Endothelial cell of umbilical vein (primary cell): ENCODE results near the gene PFKFB3. TPM values are rescaled to one million over a fixed set of nuclear protein-coding genes. Genes with fewer than 3 reads are reported as not detected.

Experiments used
- BruUV-seq: library from RNA; stranded (reverse); fragments of 400-500 nt; replicated peaks from 2 replicates; lab custom pipeline; 2021; lab: Mats Ljungman, UMichigan
- CTCF ChIA-PET: fragments of 300-600, 350-600 bp; sonication (Branson Sonifier 250); formaldehyde crosslinking; loops from one replicate; lab custom pipeline; 2021; ENCODE audit warnings: antibody characterized with exemption, inconsistent platforms; lab: Charles Lee
- POLR2A ChIA-PET: fragments of 300-600, 350-600 bp; sonication (Branson Sonifier 250); formaldehyde crosslinking; loops from one replicate; lab custom pipeline; 2021; ENCODE audit warnings: antibody characterized with exemption, inconsistent platforms; lab: Charles Lee
- DNase-seq: peaks from one replicate; pipeline ENCODE4 v3.0.0-alpha.2; 2011; ENCODE audit warnings: low read depth, low spot score
- FAIRE-seq: peaks from 2 replicates; lab custom pipeline; 2011; peaks lifted over from hg19 to GRCh38; lab: Jason Lieb, UNC
- H2AFZ ChIP-seq: 2 replicates; pipeline ENCODE4 v1.6.0; 2012; ENCODE audit warnings: low read depth, low read length, control low read depth, inconsistent platforms
- H3K27ac ChIP-seq: 2 replicates; pipeline ENCODE4 v1.5.1; 2011; ENCODE audit warnings: low read depth, mild to moderate bottlenecking, control low read depth, low read length, moderate library complexity; ENCODE audit not compliant: insufficient read depth
- H3K27me3 ChIP-seq, 2 experiments: 2 replicates each; pipeline versions ENCODE4 v1.6.0 to v1.6.1; 2011; ENCODE audit warnings: low read length in 2 of 2, mixed read lengths in 1 of 2; ENCODE audit not compliant: control insufficient read depth in 2 of 2, insufficient read depth in 2 of 2
- H3K36me3 ChIP-seq, 2 experiments: 2 replicates in 1 of 2; 3 replicates in 1 of 2; pipeline ENCODE4 v1.5.1; 2011; ENCODE audit warnings: low read length in 2 of 2, mild to moderate bottlenecking in 1 of 2, moderate library complexity in 1 of 2; ENCODE audit not compliant: control insufficient read depth in 2 of 2, insufficient read depth in 2 of 2; ENCODE audit errors: extremely low read depth in 1 of 2
- H3K4me1 ChIP-seq: 3 replicates; pipeline ENCODE4 v1.5.1; 2011; ENCODE audit warnings: mild to moderate bottlenecking, low read length; ENCODE audit not compliant: control insufficient read depth, insufficient read depth; ENCODE audit errors: extremely low read depth
- H3K4me2 ChIP-seq: 2 replicates; pipeline ENCODE4 v1.6.1; 2011; ENCODE audit warnings: low read length, control low read depth, mixed read lengths; ENCODE audit not compliant: insufficient read depth
- H3K4me3 ChIP-seq, 3 experiments: fragments of 200-600 bp in 1 of 3; sonication (generic), shearing (Covaris generic) in 1 of 3; replicated peaks in 1 of 3; 2 replicates each; pipeline ENCODE4 v1.5.1; 2011 to 2016; ENCODE audit warnings: control low read depth in 3 of 3, low read length in 3 of 3, mild to moderate bottlenecking in 2 of 3, inconsistent platforms in 1 of 3, low read depth in 1 of 3, moderate library complexity in 1 of 3; ENCODE audit not compliant: insufficient read depth in 1 of 3
- H3K79me2 ChIP-seq: 2 replicates; pipeline ENCODE4 v1.6.0; 2012; ENCODE audit warnings: low read length, inconsistent platforms; ENCODE audit not compliant: control insufficient read depth, insufficient read depth
- H3K9ac ChIP-seq: replicated peaks from 2 replicates; pipeline ENCODE3; 2011; ENCODE audit warnings: low read length, control low read depth; ENCODE audit not compliant: insufficient read depth; ENCODE audit errors: extremely low read depth
- H3K9me1 ChIP-seq: replicated peaks from 3 replicates; pipeline ENCODE4 v1.6.0; 2011; ENCODE audit warnings: mild to moderate bottlenecking, low read length; ENCODE audit not compliant: control insufficient read depth, insufficient read depth; ENCODE audit errors: extremely low read depth
- H3K9me3 ChIP-seq: replicated peaks from 2 replicates; pipeline ENCODE4 v1.5.1; 2012; ENCODE audit warnings: low read length, inconsistent platforms; ENCODE audit not compliant: control insufficient read depth, insufficient read depth
- H4K20me1 ChIP-seq: replicated peaks from 2 replicates; pipeline ENCODE3; 2011; ENCODE audit warnings: mild to moderate bottlenecking, low read length; ENCODE audit not compliant: control insufficient read depth, insufficient read depth; ENCODE audit errors: extremely low read depth
- EZH2 ChIP-seq: IDR thresholded peaks from 2 replicates; pipeline ENCODE4 v1.6.1; 2012; ENCODE audit warnings: borderline replicate concordance, low read depth, mild to moderate bottlenecking, moderate library complexity, low read length, inconsistent platforms; ENCODE audit not compliant: severe bottlenecking
- FOS ChIP-seq: IDR thresholded peaks from 2 replicates; pipeline ENCODE4 v1.6.1; 2011; ENCODE audit warnings: mild to moderate bottlenecking, low read length, moderate library complexity, borderline replicate concordance; ENCODE audit not compliant: insufficient read depth
- GATA2 ChIP-seq: IDR thresholded peaks from 2 replicates; pipeline ENCODE4 v1.7.0; 2011; ENCODE audit warnings: low read depth, mild to moderate bottlenecking, moderate library complexity, mixed read lengths, low read length; ENCODE audit not compliant: insufficient read length, insufficient read depth
- JUN ChIP-seq: IDR thresholded peaks from 2 replicates; pipeline ENCODE4 v1.6.1; 2011; ENCODE audit warnings: borderline replicate concordance, low read depth; ENCODE audit not compliant: insufficient read length, insufficient read depth
- MYC ChIP-seq: IDR thresholded peaks from one replicate; pipeline ENCODE4 v1.6.1; 2011; ENCODE audit warnings: mild to moderate bottlenecking, low read depth, low read length
- POLR2A ChIP-seq: IDR thresholded peaks from 2 replicates; pipeline ENCODE4 v1.6.1; 2012; ENCODE audit warnings: low read depth, mild to moderate bottlenecking, control low read depth, low read length
- POLR2AphosphoS5 ChIP-seq: IDR thresholded peaks from 2 replicates; pipeline ENCODE4 v1.6.1; 2012; ENCODE audit warnings: low read depth, mild to moderate bottlenecking, control low read depth, low read length, moderate library complexity; ENCODE audit not compliant: insufficient read depth
- dilution Hi-C: fragments of 300-500 bp; cut with MboI; formaldehyde crosslinking; loops from one replicate; pipeline ENCODE4 v1.15.0; 2019; ENCODE audit warnings: low sequenced_read_pairs; ENCODE audit not compliant: extremely low pct_ligation_motif_present
- intact Hi-C: fragments of 100-400 bp; cut with micrococcal nuclease; formaldehyde crosslinking; loops from one replicate; pipeline ENCODE4 v1.10.0; 2022
- polyA plus RNA-seq, 4 experiments: library from polyadenylated mRNA; depleted of rRNA in 3 of 4; stranded (reverse) in 3 of 4; unstranded in 1 of 4; fragments of >200 nt; gene quantifications; 2 replicates each; pipeline versions ENCODE4 v1.2.1 to v1.2.3, GENCODE V29; 2011 to 2012; ENCODE audit warnings: missing spikeins in 1 of 4
- total RNA-seq: library from RNA; stranded (reverse); gene quantifications from 2 replicates; pipeline ENCODE4 v1.2.3, GENCODE V29; 2021
- TF ChIP-seq, protein P1 (sequence below), 2 donors: IDR thresholded peaks; 1 replicate in 1 of 2; 2 replicates in 1 of 2; pipeline ENCODE4 v1.5.1; 2011; ENCODE audit warnings: low read length in 2 of 2, mild to moderate bottlenecking in 2 of 2, moderate library complexity in 2 of 2, control low read depth in 1 of 2, inconsistent platforms in 1 of 2, low read depth in 1 of 2; ENCODE audit not compliant: insufficient read depth in 1 of 2; ENCODE audit errors: extremely low read depth in 1 of 2
- TF ChIP-seq, protein P2 (sequence below): IDR thresholded peaks from 2 replicates; pipeline ENCODE4 v1.6.1; 2011; ENCODE audit not compliant: insufficient read depth, insufficient read length

Gene PFKFB3
- total and polyA plus RNA-seq, 2 donors (not counting 3 experiments of a cell fraction or from before 2014, with no cell fraction given): 15.8 to 33.7 TPM

DNA sequence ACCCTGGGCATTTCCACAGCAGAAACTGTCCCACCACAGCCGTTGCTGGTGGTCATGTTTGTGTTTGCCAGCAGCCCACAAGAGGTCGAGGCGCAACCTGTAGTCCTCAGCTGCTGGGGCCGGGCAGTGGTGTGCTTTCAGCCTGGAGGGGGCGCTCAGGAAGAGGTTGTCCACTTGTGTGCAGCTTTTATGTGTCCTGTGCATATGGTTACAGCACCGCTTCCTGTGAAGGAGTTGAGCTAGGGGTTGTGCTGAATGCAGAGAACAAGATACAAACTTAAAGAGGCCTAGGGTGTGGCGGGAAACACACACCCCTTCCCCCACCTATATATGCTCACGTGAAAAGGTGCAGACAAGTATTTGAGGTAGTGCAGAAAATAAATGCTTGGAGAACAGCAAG, 29.5 kb upstream of the PFKFB3 start:
- CTCF ChIA-PET: interaction anchor here (1.2 to 1.6 kb wide), 6 partner anchors 22 to 229 kb away, joined by 3 to 10 read pairs (median 4); partner anchors contain the start of gene PFKFB3
- H3K36me3 ChIP-seq: peaks cover 0 to 2% of the 10 kb centered on the region in 2 experiments
- H3K9ac ChIP-seq: no peak overlapping the region
- no peak overlapping the region for H3K4me3 ChIP-seq
- no peaks in the 10 kb centered on the region for H3K27me3 ChIP-seq
- H4K20me1 ChIP-seq: peaks cover 2% of the 10 kb centered on the region
- peaks cover 42% of the 10 kb centered on the region for H3K4me1 ChIP-seq
- H3K79me2 ChIP-seq: peaks cover 64% of the 10 kb centered on the region
- DNase-seq (no peak), FAIRE-seq (peak; percentile 4)
- POLR2A ChIA-PET: interaction anchor here (1.1 kb wide), 1 partner anchor 29 kb away, joined by 3 read pairs; the partner anchor contains the start of gene PFKFB3
- BruUV-seq: no TSS peak
- dilution Hi-C loops (no loop called here), intact Hi-C loops (loop anchor here (1.0 kb wide), 1 partner anchor 29 kb away; the partner anchor contains the start of gene PFKFB3)
- TF ChIP-seq, protein P1, sequence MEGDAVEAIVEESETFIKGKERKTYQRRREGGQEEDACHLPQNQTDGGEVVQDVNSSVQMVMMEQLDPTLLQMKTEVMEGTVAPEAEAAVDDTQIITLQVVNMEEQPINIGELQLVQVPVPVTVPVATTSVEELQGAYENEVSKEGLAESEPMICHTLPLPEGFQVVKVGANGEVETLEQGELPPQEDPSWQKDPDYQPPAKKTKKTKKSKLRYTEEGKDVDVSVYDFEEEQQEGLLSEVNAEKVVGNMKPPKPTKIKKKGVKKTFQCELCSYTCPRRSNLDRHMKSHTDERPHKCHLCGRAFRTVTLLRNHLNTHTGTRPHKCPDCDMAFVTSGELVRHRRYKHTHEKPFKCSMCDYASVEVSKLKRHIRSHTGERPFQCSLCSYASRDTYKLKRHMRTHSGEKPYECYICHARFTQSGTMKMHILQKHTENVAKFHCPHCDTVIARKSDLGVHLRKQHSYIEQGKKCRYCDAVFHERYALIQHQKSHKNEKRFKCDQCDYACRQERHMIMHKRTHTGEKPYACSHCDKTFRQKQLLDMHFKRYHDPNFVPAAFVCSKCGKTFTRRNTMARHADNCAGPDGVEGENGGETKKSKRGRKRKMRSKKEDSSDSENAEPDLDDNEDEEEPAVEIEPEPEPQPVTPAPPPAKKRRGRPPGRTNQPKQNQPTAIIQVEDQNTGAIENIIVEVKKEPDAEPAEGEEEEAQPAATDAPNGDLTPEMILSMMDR (IDR thresholded peaks at IDR 0.05; ENCODE audit: extremely low read depth in 1 of 2, insufficient read depth in 1 of 2, low read depth in 1 of 2, low read length in 2 of 2): peak; percentile 26 to 36
- no peak for TF ChIP-seq EZH2
- no peaks in the 10 kb centered on the region for H3K9me3 ChIP-seq
- H2AFZ ChIP-seq: no peak overlapping the region
- H3K4me2 ChIP-seq: no peak overlapping the region
- peak overlapping the region; percentile 74 for H3K27ac ChIP-seq
- no peaks in the 10 kb centered on the region for H3K9me1 ChIP-seq

DNA sequence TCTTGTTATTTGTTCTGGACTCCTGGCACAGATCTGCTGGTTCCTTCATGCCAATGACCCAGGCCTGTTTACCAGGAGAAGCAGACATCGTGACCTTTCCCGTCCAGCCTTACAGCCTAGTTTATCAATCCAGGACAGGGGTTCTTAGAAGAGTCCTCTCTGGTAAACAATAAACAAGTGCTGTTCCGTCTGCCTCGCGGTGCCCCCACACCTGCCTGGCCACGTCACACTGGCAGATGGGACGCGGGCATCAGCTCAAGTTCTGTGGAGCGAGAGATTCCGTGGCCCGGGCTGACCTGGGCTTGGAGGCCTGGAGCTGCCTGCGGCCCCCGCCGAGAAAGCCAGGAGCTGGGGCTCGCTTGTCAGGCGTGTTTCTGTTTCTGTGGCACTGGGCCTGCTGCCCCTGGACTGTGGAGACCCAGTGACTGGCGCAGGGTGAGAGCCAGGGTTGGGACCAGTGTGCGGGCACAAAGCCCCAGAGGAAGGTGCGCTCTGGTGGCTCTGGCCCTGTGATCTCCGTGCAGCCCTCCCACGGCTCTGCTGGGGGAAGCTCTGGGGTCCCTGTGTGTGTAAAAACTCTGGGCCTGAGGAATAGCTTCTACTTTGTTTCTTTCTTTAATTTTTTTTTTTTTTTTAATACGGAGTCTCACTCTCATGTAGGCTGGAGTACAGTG, 28.4 kb upstream of the PFKFB3 start:
- no peak overlapping the region for H2AFZ ChIP-seq
- ChIA-PET CTCF (interaction anchor here (1.2 to 3.6 kb wide), 2 partner anchors 28 to 228 kb away, joined by 6 to 15 read pairs; partner anchors contain the start of gene PFKFB3), POLR2A (interaction anchor here (0.7 kb wide), 1 partner anchor 28 kb away, joined by 3 read pairs; the partner anchor contains the start of gene PFKFB3)
- FAIRE-seq (no peak), DNase-seq (no peak)
- H3K4me3 ChIP-seq: no peak overlapping the region
- intact Hi-C loops (no loop called here), dilution Hi-C loops (no loop called here)
- peaks cover 2% of the 10 kb centered on the region for H4K20me1 ChIP-seq
- H3K9me1 ChIP-seq: no peaks in the 10 kb centered on the region
- TF ChIP-seq, protein P1 (IDR thresholded peaks at IDR 0.05; ENCODE audit: extremely low read depth in 1 of 2, insufficient read depth in 1 of 2, low read depth in 1 of 2, low read length in 2 of 2): no peak
- TF ChIP-seq POLR2AphosphoS5: no peak
- no peak for TF ChIP-seq FOS
- TF ChIP-seq EZH2: no peak
- no peak for TF ChIP-seq MYC
- TF ChIP-seq POLR2A: no peak
- no peak for TF ChIP-seq GATA2
- TF ChIP-seq JUN: no peak
- TF ChIP-seq, protein P2, sequence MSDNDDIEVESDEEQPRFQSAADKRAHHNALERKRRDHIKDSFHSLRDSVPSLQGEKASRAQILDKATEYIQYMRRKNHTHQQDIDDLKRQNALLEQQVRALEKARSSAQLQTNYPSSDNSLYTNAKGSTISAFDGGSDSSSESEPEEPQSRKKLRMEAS: no peak
- H3K27ac ChIP-seq: no peak overlapping the region
- peaks cover 0 to 2% of the 10 kb centered on the region in 2 experiments for H3K36me3 ChIP-seq
- H3K4me2 ChIP-seq: no peak overlapping the region
- peaks cover 58% of the 10 kb centered on the region for H3K79me2 ChIP-seq
- no TSS peak for BruUV-seq
- no peaks in the 10 kb centered on the region for H3K9me3 ChIP-seq
- H3K4me1 ChIP-seq: peaks cover 42% of the 10 kb centered on the region
- no peak overlapping the region for H3K9ac ChIP-seq
- H3K27me3 ChIP-seq: no peaks in the 10 kb centered on the region
